Stimulated activated CD8-positive, alpha-beta memory T cell treated with anti-CD3 and anti-CD28 coated beads, Interleukin-4, amount 100 ng/mL, for 24 hours (primary cell): Measurements from ENCODE around the gene MREG.

ENCODE experiments used
- DNase-seq: peaks from one replicate; pipeline ENCODE4 v3.0.0-alpha.2; 2020; ENCODE audit warnings: low read depth

The MREG gene

DNA sequence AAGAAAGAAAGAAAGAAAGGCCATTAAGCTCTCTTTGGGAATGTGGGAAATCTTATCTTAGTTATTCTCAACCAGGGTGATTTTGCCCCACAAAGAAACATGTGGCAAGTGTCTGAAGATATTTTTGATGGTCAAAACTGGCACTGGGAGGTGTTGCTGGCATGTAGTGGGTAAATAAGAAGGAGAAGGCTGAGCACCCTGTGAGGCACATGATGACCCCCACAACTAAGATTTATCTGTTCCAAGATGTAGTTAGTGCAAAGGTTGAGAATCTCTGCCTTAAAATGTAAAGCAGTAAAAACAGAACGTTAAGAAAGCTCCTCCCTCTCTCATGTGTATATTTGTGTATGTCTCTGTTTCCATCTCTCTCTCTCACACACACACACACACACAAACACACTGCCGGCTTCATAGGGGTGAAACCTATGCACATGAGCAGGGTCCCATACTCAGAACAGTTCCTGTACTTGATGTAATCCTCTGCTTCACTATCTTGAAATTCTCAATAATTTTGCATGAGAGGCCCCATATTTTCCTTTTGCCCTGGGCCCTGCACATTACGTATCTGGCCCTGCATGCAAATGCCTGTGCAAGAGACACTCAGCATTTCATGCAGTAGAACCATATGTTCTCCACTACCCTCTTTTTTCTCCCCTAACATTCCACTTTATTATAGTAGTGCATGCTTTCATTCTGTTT is 94.3 kb downstream of the MREG start:
- DNase-seq: no peak

DNA sequence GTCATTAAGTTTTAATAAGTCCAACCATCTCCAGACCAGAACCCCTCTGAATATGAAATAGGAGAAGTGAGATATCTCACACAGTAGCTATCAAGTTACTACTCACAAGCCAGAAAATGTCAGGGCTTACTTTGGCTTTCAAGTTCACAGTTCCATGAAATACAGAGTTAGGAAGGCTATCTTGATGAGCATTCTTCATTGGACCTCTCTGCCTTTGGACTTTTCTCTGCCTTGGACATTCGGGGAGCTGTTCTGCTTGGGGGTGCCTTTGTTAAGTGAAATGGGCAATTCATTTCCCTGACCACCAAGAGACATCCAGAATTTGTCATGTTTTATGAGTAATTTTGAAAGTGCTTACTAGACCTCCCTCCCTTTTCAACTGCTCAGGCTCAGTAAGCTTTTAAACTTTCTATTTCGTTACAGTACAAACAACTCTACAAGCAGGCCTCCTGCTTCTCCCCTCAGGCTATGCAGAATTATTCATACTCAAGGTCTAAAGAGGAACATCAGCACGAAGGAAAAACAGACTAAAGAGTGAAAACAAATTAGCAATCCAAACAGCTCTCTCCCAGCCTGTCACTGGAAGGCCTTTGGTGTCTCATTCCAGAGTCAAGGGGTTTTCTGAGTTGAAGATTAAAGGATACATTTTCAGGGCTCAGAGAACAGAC is 95.3 kb downstream of the MREG start:
- no peak for DNase-seq

DNA sequence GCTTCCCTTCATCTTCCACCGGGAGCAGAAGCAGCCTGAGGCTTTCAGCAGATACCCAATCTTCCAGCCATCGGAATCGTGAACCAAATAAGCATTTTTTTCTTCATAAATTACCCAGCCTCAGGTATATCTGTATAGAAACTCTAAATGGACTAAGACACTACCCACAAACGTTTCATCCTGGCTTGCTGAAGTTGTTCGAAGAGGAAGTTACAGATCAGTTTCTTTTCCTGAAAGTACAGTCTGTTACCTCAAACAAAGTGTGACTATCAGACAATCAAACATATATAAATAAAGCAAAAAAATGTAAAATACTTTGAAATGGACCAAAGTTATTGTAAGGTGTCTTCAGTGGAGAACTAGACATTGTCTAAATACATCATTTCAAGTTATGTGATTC is 97.9 kb downstream of the MREG start:
- no peak for DNase-seq

- no peak for DNase-seq
Measured at GRCh38 chr2:215914777-215915165, 98.6 kb downstream of the MREG start.

DNA sequence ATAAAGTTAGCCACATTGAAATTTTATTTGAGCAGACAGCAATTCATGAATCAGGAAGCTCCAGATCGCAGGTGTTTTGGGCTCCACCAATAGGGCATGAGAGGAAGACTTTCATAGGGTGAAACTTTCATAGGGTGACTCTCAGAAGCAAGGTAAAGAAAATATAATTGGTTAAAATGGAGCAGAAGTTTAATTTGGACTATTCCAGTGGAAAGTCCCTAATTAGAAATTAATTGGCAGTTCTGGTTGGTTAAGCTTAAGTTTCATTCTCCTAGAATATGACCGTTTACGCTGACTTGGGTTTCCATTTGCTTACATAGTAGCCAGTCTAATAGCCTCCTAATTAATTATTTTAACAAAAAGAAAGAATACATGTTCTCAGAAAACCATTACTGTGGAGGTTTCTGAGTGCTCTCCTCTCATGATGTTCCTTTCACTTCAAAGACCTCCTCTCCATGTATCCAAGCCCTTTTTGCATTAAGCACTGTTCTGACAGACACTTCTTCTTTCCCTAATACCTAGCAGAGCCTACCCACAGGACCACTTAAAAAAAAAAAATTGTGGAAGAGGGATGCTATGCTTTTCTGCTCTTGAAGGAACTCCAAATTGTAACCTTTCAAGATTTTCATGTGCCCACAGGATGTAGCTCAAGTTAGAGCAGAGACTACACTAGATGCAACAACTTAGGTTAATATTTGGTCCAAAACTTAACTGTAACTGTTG is 99.1 kb downstream of the MREG start:
- no peak for DNase-seq

- DNase-seq: no peak
Measured at GRCh38 chr2:215912299-215912842, 101.0 kb downstream of the MREG start.

DNA sequence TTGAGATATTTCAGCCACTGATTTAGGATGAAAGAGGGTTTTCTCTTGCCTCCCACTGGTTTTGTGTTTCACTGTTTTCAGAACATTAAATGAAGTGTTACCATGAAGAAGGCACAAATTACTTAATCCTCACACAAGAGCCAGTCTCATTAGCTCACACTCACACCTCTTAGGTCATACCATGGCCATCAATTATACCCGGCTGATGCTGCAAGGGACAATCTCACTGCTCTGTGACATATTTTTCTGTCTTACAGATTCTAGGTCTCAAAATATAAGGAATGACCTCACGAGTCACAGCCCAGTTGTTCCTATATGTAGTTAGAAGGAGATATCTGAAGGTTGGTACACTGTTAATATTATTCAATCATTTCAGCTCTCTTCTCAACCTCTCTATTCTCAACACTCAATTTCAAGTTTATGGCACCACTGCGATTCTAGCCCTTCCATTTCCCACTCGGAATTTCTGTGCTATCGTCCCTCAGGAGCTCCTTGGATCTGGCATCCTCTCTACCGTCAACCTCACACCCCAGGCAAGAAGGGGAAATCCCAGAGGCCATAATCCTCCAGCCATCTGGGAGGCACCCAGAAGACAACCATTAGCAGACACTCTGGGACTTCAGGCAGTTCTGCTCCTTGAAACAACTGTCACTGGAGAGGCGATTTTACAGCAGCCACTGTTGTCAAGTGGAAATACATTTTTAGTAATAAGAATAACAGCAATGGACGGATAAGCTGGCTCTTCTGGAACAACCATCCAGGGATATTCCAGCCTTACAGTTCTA is 101.9 kb downstream of the MREG start:
- no peak for DNase-seq

DNA sequence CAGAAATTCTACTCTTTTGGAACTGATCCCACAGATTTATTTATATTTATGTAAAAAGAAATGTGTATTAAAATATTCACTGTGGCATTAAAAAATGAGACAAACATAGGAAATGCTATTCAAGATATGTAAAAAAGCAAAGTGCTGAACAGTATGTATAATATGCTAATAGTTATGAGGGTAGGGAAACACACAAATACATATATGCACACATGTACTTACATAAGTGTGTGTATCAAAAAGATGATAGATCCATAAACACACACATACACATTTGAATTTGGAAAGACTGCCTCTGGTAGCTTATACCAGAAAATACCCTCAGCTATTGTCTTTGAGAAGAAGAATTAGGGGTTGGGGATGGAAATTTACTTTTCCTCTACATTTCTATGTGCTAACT is 103.2 kb downstream of the MREG start:
- DNase-seq: no peak

- no peak for DNase-seq
Measured at GRCh38 chr2:215907147-215907546, 106.2 kb downstream of the MREG start.

GRCh38 chr2:215906458-215906857 is 106.9 kb downstream of the MREG start:
- no peak for DNase-seq

GRCh38 chr2:215905691-215906090 is 107.7 kb downstream of the MREG start:
- no peak for DNase-seq

DNA sequence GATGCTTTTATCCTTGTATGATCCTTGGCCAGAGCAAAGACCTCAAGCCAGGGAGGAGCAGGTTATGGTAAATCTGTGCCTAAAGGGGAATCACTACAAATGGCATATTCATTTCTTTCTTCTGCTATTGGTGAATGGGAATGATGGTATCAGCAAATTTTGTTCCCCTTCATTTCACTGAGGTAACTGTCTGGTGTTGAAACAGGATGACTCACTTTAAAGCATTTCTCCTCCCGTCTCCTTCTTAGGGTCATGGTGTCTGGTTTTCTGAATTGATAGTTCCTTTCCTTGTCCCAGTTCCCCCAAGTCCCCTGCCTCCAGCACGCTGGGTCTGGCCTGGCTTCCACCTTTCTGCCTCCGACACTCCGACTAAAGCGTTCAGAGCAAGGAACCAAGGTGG is 109.2 kb downstream of the MREG start:
- no peak for DNase-seq

DNA sequence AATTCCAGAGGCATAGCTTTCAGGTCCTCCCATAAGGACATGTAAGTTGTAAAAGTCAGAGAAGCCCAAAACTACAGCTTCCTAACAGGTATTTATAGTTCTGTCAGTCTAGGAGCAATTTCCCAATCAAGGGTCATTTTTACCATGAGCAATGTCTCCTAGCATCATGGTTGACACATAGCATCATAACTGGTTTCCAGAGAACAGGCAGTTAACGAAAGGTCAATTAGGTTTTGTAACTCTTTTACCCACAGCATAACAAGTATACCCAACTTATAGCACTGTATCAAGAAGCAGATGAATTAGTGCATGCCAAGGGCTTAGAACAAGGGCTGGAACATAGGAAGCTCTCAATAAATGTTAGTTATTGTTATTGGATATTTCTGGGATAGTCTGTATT is 110.1 kb downstream of the MREG start:
- DNase-seq: no peak

DNA sequence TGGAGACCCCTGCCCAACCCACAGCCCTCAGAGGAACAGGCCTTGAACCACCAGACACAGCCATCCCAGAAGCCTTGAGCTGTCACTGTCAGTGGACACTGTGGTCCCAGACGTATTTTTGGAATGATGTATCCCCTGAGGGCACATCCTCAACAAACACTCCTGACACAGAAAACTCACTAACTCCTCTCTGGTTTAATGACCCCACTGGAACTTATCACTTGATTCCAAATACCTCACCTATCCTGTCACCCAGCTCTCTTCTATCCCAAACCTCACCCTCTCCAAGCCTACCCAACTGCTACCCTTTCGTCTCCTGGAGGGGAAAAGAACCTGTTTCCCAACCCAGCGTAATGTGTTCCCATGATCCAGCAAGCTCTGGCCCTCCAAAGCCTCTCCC is 111.6 kb downstream of the MREG start:
- no peak for DNase-seq

- DNase-seq: no peak
Measured at GRCh38 chr2:215900843-215901242, 112.5 kb downstream of the MREG start.

GRCh38 chr2:215900203-215900611 is 113.1 kb downstream of the MREG start:
- DNase-seq: no peak

DNA sequence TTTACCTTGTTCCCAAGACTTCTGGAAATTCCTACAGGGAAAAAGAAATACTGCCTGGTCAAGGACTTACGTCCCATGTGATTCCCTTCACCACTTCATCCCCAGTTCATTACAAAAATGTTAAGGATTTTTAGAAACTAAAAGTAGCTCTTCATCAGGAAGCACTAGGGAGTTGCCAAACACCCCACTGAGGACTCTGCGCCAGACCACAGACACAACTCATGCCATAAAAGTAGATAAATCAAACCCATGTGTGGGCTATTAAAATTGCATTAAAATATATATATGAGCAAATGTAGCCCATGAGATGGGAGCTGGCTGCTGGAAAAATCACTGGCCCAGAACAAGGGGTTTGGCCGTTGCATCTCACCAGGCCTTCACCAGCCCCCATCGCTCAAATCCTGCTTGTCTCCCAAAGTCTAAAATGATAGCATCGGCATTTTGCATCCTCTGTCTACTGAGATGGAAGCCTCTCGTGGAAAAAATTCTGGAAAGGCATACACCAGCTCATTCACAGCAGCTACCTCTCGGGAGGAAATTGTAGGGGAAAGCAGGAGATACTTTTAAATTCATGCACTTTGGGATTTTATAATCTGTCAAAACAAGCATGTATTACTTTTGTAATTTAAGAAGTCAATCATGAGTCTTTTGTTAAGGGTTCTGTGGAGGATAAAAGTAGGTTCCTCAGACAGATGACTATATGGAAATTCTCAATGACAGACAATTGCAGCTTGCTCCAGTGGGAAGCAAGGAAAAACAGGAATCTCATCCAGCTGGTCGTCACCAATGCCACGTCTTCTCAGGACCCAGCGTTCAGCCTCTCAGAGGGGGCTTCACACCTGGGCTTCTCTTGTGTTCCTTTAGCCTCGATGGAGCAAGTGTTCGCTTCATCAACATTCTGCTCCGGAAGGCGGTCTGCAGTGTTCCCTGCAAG is 113.9 kb downstream of the MREG start:
- DNase-seq: no peak

DNA sequence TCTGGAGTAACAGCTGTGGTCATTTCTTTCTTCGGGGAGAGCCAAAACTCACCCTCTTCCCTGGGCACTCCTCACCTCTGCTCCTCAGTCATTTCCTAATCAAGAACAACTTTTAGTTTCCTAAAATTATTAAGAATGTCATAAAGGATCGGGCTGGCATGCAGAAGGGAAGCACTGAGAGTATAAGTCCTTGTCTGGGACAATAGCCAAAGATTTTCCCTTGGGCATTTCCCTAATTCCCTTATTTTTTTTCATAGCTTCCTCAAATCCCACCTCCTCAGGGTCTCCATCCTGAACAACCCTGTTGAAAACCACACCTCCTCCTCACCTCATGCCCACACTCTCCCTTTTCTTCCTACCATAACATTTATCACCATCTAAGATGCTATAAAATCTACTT is 115.0 kb downstream of the MREG start:
- no peak for DNase-seq

DNA sequence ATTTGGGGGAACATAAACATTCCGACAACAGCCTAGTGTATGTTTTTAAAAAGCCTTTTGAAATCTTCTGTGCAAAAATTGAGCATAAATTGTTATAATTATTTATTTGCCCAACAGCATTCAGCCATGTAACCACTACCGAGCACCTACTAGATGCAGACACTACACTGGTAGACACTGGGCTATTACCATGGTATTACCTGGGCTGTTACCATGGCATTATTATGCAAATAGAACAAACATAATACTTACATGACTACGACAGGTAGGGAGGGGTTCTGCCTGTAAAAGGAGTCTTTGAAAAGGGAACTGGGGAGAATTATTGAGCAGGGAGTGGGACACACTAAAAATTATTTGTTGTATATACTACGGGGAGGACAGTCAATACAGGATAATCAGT is 116.4 kb downstream of the MREG start:
- no peak for DNase-seq

GRCh38 chr2:215895330-215895729 is 118.0 kb downstream of the MREG start:
- DNase-seq: no peak
